Measurements from ENCODE around the gene LAMC2.
"Not testable (repeated sequence)": the region's sequence is repeated elsewhere in the genome, so short reads cannot be mapped to it uniquely, and the experiment has no call there.

Gene LAMC2

DNA sequence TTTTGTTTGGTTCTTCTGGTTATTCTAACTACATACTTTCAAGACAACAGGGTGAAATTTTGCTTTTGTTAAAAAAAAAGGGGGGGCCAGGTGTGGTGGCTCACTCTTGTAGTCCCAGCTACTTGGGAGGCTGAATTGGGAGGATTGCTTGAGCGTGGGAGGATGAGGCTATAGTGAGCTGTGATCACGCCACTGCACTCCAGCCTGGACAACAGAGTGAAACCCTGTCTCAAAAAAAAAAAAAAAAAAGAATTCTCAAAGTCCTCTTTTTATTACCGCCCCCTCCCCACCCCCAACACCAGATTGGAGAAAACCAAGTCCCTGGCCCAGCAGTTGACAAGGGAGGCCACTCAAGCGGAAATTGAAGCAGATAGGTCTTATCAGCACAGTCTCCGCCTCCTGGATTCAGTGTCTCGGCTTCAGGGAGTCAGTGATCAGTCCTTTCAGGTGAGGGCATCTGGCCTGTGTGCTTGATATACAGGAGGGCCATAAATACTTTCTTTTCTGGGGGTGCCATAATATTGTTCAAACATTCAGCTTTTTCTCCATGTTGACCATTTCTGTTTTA is 50.2 kb downstream of the LAMC2 start:
- TF ChIP-seq, protein P1, sequence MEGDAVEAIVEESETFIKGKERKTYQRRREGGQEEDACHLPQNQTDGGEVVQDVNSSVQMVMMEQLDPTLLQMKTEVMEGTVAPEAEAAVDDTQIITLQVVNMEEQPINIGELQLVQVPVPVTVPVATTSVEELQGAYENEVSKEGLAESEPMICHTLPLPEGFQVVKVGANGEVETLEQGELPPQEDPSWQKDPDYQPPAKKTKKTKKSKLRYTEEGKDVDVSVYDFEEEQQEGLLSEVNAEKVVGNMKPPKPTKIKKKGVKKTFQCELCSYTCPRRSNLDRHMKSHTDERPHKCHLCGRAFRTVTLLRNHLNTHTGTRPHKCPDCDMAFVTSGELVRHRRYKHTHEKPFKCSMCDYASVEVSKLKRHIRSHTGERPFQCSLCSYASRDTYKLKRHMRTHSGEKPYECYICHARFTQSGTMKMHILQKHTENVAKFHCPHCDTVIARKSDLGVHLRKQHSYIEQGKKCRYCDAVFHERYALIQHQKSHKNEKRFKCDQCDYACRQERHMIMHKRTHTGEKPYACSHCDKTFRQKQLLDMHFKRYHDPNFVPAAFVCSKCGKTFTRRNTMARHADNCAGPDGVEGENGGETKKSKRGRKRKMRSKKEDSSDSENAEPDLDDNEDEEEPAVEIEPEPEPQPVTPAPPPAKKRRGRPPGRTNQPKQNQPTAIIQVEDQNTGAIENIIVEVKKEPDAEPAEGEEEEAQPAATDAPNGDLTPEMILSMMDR (IDR thresholded peaks at IDR 0.05; ENCODE audit: insufficient read depth, low read length, missing control alignments) = no peak
- CTCF ChIA-PET = interaction anchor here (1.5 to 3.5 kb wide), 2 partner anchors 11 to 17 kb away, joined by 3 to 25 read pairs; no protein-coding TSS in a partner anchor
- POLR2A ChIA-PET = interaction anchor here (0.6 to 0.7 kb wide), 2 partner anchors 388 to 1756 kb away, joined by 3 read pairs; no protein-coding TSS in a partner anchor
- DNase-seq (ENCODE audit: low read depth, low spot score) = no peak
- H3K4me3 ChIP-seq (ENCODE audit: low read depth, low read length) = no peak overlapping the region

DNA sequence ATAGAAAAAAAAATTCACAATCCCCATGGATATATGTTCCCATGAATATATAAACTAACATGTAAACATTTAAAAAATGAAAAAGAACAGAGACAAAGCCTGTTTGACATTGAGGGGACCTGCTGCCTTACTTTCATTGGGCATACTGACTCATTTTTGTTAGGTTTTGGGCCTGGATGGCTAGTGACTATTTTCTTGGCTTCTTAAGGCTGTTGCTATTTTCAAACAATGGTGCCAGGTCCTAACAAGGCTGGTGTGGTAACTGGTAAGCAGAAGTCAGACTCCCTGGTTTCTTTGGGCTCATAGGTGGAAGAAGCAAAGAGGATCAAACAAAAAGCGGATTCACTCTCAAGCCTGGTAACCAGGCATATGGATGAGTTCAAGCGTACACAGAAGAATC is 51.0 kb downstream of the LAMC2 start:
- TF ChIP-seq, protein P1 (IDR thresholded peaks at IDR 0.05; ENCODE audit: insufficient read depth, low read length, missing control alignments) = no peak
- CTCF ChIA-PET = interaction anchor here (1.0 to 3.5 kb wide), 6 partner anchors 8 to 82 kb away, joined by 3 to 25 read pairs (median 4); no protein-coding TSS in a partner anchor
- POLR2A ChIA-PET = no interaction called here
- H3K4me3 ChIP-seq (ENCODE audit: low read depth, low read length) = no peak overlapping the region
- no peak for DNase-seq (ENCODE audit: low read depth, low spot score)

DNA sequence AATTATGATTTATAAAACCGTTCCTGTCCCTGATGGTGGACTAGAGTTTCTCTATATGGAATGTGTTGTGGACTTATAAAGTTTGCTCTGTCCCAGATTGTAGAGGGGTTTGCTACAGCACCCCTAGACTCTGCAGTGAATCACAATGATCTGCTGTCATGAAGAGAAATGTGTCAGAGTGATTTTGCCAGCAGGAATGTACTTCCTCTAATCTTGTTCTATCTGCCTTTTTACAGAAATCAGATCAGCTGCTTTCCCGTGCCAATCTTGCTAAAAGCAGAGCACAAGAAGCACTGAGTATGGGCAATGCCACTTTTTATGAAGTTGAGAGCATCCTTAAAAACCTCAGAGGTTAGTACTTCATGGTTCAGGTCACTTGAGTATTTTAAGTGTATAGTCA is 52.0 kb downstream of the LAMC2 start:
- no peak overlapping the region for H3K4me3 ChIP-seq (ENCODE audit: low read depth, low read length)
- TF ChIP-seq, protein P1 (IDR thresholded peaks at IDR 0.05; ENCODE audit: insufficient read depth, low read length, missing control alignments) = no peak
- DNase-seq (ENCODE audit: low read depth, low spot score) = no peak
- ChIA-PET POLR2A (interaction anchor here (1.0 kb wide), 1 partner anchor 30 kb away, joined by 4 read pairs; no protein-coding TSS in a partner anchor), CTCF (interaction anchor here (0.6 to 3.5 kb wide), 9 partner anchors 9 to 273 kb away, joined by 3 to 25 read pairs (median 3); no protein-coding TSS in a partner anchor)

DNA sequence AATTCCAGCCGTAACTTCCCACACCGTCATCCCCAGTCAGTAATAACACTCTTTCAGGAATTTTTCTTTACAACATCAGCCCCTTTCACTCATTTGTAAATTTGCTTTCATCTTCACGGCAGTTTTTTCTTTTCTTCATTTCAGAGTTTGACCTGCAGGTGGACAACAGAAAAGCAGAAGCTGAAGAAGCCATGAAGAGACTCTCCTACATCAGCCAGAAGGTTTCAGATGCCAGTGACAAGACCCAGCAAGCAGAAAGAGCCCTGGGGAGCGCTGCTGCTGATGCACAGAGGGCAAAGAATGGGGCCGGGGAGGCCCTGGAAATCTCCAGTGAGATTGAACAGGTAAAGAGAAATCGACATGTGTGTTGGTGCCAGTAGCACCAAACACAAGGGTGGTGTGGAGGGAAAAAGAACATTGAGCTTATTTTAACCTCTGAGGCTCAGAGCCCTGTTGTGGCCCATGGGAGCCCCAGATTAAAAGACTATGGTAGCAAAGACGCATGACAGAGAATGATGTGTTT is 53.2 kb downstream of the LAMC2 start:
- ChIA-PET POLR2A (no interaction called here), CTCF (interaction anchor here (1.0 to 3.5 kb wide), 9 partner anchors 8 to 274 kb away, joined by 3 to 25 read pairs (median 3); no protein-coding TSS in a partner anchor)
- TF ChIP-seq, protein P1 (IDR thresholded peaks at IDR 0.05; ENCODE audit: insufficient read depth, low read length, missing control alignments) = no peak
- DNase-seq (ENCODE audit: low read depth, low spot score) = no peak
- no peak overlapping the region for H3K4me3 ChIP-seq (ENCODE audit: low read depth, low read length)

DNA sequence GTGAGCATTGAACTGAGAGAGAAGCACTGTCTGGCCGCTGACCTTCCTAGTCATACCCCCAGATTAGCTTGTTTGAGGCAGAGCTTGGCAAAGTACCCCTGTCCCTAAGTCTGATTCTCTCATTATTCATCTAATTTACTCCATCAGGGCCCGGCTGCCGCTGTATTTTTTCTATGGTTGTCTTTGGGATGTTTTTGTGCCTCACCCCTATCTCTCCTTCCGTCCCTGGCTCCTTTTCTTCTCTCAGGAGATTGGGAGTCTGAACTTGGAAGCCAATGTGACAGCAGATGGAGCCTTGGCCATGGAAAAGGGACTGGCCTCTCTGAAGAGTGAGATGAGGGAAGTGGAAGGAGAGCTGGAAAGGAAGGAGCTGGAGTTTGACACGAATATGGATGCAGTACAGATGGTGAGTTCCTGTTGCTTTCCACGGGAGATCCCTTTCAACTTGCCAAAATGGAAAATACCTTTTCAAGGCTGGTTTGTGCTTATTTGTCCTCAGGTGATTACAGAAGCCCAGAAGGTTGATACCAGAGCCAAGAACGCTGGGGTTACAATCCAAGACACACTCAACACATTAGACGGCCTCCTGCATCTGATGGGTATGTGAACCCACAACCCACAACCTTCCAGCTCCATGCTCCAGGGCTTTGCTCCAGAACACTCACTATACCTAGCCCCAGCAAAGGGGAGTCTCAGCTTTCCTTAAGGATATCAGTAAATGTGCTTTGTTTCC is 53.9 kb downstream of the LAMC2 start:
- POLR2A ChIA-PET = no interaction called here
- H3K4me3 ChIP-seq (ENCODE audit: low read depth, low read length) = no peak overlapping the region
- no peak for DNase-seq (ENCODE audit: low read depth, low spot score)
- CTCF ChIA-PET = interaction anchor here (1.0 to 3.5 kb wide), 8 partner anchors 8 to 215 kb away, joined by 3 to 25 read pairs (median 4); no protein-coding TSS in a partner anchor
- TF ChIP-seq, protein P1 (IDR thresholded peaks at IDR 0.05; ENCODE audit: insufficient read depth, low read length, missing control alignments) = no peak

DNA sequence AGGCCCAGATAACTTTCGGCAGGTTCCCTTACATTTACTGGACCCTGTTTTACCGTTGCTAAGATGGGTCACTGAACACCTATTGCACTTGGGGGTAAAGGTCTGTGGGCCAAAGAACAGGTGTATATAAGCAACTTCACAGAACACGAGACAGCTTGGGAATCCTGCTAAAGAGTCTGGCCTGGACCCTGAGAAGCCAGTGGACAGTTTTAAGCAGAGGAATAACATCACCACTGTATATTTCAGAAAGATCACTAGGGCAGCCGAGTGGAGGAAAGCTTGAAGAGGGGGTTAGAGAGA is 54.4 kb downstream of the LAMC2 start:
- TF ChIP-seq, protein P1 (IDR thresholded peaks at IDR 0.05; ENCODE audit: insufficient read depth, low read length, missing control alignments) = no peak
- ChIA-PET POLR2A (no interaction called here), CTCF (interaction anchor here (1.0 to 1.6 kb wide), 7 partner anchors 10 to 216 kb away, joined by 3 to 7 read pairs (median 3); no protein-coding TSS in a partner anchor)
- no peak overlapping the region for H3K4me3 ChIP-seq (ENCODE audit: low read depth, low read length)
- DNase-seq (ENCODE audit: low read depth, low spot score) = no peak

DNA sequence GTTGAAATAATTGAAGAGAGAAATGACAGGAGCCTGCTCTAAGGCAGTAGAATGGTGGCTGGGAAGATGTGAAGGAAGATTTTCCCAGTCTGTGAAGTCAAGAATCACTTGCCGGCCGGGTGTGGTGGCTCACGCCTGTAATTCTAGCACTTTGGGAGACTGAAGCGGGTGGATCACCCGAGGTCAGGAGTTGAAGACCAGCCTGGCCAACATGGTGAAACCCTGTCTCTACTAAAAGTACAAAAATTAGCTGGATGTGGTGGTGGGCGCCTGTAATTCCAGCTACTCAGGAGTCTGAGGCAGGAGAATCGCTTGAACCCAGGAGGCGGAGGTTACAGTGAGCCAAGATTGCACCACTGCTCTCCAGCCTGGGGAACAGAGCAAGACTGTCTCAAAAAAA is 54.8 kb downstream of the LAMC2 start:
- POLR2A ChIA-PET; H3K4me3 ChIP-seq (ENCODE audit: low read depth, low read length); DNase-seq (ENCODE audit: low read depth, low spot score): not testable (repeated sequence)
- CTCF ChIA-PET = interaction anchor here (1.0 to 2.7 kb wide), 6 partner anchors 10 to 38 kb away, joined by 3 to 24 read pairs (median 4); no protein-coding TSS in a partner anchor
